Caco-2 (cell line): ENCODE results near the gene BAIAP2L2. TPM values are rescaled to one million over a fixed set of nuclear protein-coding genes. Genes with fewer than 3 reads are reported as not detected.

Source experiments
- BruUV-seq: library from RNA; stranded (reverse); fragments of 400-500 nt; replicated peaks from 2 replicates; lab custom pipeline; 2021; lab: Mats Ljungman, UMichigan
- CTCF ChIA-PET: fragments of 300-600 bp; sonication (Branson Sonifier 250); formaldehyde crosslinking; loops from one replicate; lab custom pipeline; 2022; ENCODE audit warnings: antibody characterized with exemption; lab: Charles Lee
- POLR2A ChIA-PET: fragments of 300-600 bp; sonication (Branson Sonifier 250); formaldehyde crosslinking; loops from one replicate; lab custom pipeline; 2022; ENCODE audit warnings: antibody characterized with exemption; lab: Charles Lee
- DNase-seq, 2 experiments: peaks; one replicate each; pipeline versions ENCODE4 v3.0.0 to v3.0.0-alpha.2; 2020 to 2022
- H3K27me3 ChIP-seq: replicated peaks from 2 replicates; pipeline ENCODE4 v1.6.0; 2011; ENCODE audit warnings: low read length; ENCODE audit not compliant: control insufficient read depth, insufficient read depth
- H3K36me3 ChIP-seq: 2 replicates; pipeline ENCODE4 v1.5.1; 2011; ENCODE audit warnings: low read length; ENCODE audit not compliant: control insufficient read depth, insufficient read depth
- H3K4me1 ChIP-seq: fragments of 250-450 bp; sonication (Bioruptor Pico); 2 replicates; pipeline ENCODE4 v1.5.1; 2020; ENCODE audit warnings: mild to moderate bottlenecking
- H3K4me3 ChIP-seq: 2 replicates; pipeline ENCODE4 v1.5.1; 2011; ENCODE audit warnings: low read depth, mild to moderate bottlenecking, control low read depth, low read length
- H3K9me3 ChIP-seq: fragments of 250-450 bp; sonication (Bioruptor Pico); 2 replicates; pipeline ENCODE4 v1.5.1; 2020; ENCODE audit warnings: mild to moderate bottlenecking, moderate library complexity
- H3K27ac Mint-ChIP-seq: one replicate; pipeline ENCODE4 v1.8.0; 2022; ENCODE audit warnings: mixed read lengths; ENCODE audit not compliant: unreplicated experiment
- H3K27me3 Mint-ChIP-seq: one replicate; pipeline ENCODE4 v1.8.0; 2022; ENCODE audit warnings: mixed read lengths; ENCODE audit not compliant: insufficient read depth, unreplicated experiment
- H3K36me3 Mint-ChIP-seq: one replicate; pipeline ENCODE4 v1.8.0; 2022; ENCODE audit warnings: mild to moderate bottlenecking, mixed read lengths; ENCODE audit not compliant: insufficient read depth, unreplicated experiment
- H3K4me1 Mint-ChIP-seq: one replicate; pipeline ENCODE4 v1.8.0; 2022; ENCODE audit warnings: low read depth, mixed read lengths; ENCODE audit not compliant: unreplicated experiment
- H3K4me3 Mint-ChIP-seq: one replicate; pipeline ENCODE4 v1.8.0; 2022; ENCODE audit warnings: mild to moderate bottlenecking, moderate library complexity, mixed read lengths; ENCODE audit not compliant: unreplicated experiment
- H3K9me3 Mint-ChIP-seq: one replicate; pipeline ENCODE4 v1.8.0; 2022; ENCODE audit warnings: mixed read lengths; ENCODE audit not compliant: unreplicated experiment
- CTCF ChIP-seq, 2 experiments: fragments of 200-600 bp in 1 of 2; IDR thresholded peaks; 1 replicate in 1 of 2; 2 replicates in 1 of 2; pipeline versions ENCODE4 v1.5.1 to v1.8.0; 2011 to 2022; ENCODE audit warnings: antibody characterized with exemption in 1 of 2, control low read depth in 1 of 2, inconsistent platforms in 1 of 2, low read depth in 1 of 2, low read length in 1 of 2, mild to moderate bottlenecking in 1 of 2, moderate library complexity in 1 of 2; ENCODE audit not compliant: insufficient read depth in 1 of 2, severe bottlenecking in 1 of 2, unreplicated experiment in 1 of 2
- intact Hi-C: fragments of 100-400 bp; cut with micrococcal nuclease; formaldehyde crosslinking; loops from one replicate; pipeline ENCODE4 v1.10.0; 2022; ENCODE audit not compliant: unreplicated experiment
- total RNA-seq: library from RNA; stranded (reverse); gene quantifications from 2 replicates; pipeline ENCODE4 v1.2.3, GENCODE V29; 2022

BAIAP2L2 gene
- total RNA-seq, 1 experiment from 2014 or later = 4.4 TPM

- CTCF ChIA-PET = interaction anchor here (1.2 kb wide), 1 partner anchor 16 kb away, joined by 3 read pairs; no protein-coding TSS in a partner anchor
- Mint-ChIP-seq H3K27ac (no peak overlapping the region), H3K4me1 (no peaks in the 10 kb centered on the region), H3K9me3 (no peaks in the 10 kb centered on the region), H3K4me3 (no peak overlapping the region), H3K36me3 (no peaks in the 10 kb centered on the region), H3K27me3 (no peaks in the 10 kb centered on the region)
- Histone ChIP-seq H3K27me3 (no peaks in the 10 kb centered on the region), H3K9me3 (no peaks in the 10 kb centered on the region), H3K4me3 (no peak overlapping the region), H3K36me3 (no peaks in the 10 kb centered on the region), H3K4me1 (no peaks in the 10 kb centered on the region)
- POLR2A ChIA-PET = interaction anchor here (0.6 kb wide), 1 partner anchor 261 kb away, joined by 3 read pairs; no protein-coding TSS in a partner anchor
- BruUV-seq = no TSS peak
- no peak for DNase-seq
- TF ChIP-seq CTCF (IDR thresholded peaks at IDR 0.05; ENCODE audit: insufficient read depth in 1 of 2, low read depth in 1 of 2, low read length in 1 of 2, severe bottlenecking in 1 of 2, unreplicated experiment in 1 of 2) = no peak
- intact Hi-C loops = no loop called here
These were observed 60.5 kb downstream of the BAIAP2L2 start for GRCh38 chr22:38049812-38050619.

GRCh38 chr22:38046070-38046748 lies 64.3 kb downstream of the BAIAP2L2 start:
- H3K4me1 ChIP-seq = no peaks in the 10 kb centered on the region
- POLR2A ChIA-PET = no interaction called here
- H3K27ac Mint-ChIP-seq = no peak overlapping the region
- BruUV-seq = no TSS peak
- no peaks in the 10 kb centered on the region for H3K4me1 Mint-ChIP-seq
- no peak for TF ChIP-seq CTCF (IDR thresholded peaks at IDR 0.05; ENCODE audit: insufficient read depth in 1 of 2, low read depth in 1 of 2, low read length in 1 of 2, severe bottlenecking in 1 of 2, unreplicated experiment in 1 of 2)
- no peaks in the 10 kb centered on the region for H3K27me3 ChIP-seq
- H3K9me3 ChIP-seq = no peaks in the 10 kb centered on the region
- CTCF ChIA-PET = no interaction called here
- intact Hi-C loops = no loop called here
- H3K4me3 ChIP-seq = no peak overlapping the region
- H3K36me3 ChIP-seq = no peaks in the 10 kb centered on the region
- no peak for DNase-seq
- no peak overlapping the region for H3K4me3 Mint-ChIP-seq
- no peaks in the 10 kb centered on the region for H3K9me3 Mint-ChIP-seq
- no peaks in the 10 kb centered on the region for H3K36me3 Mint-ChIP-seq
- no peaks in the 10 kb centered on the region for H3K27me3 Mint-ChIP-seq

GRCh38 chr22:38043151-38044039 lies 67.1 kb downstream of the BAIAP2L2 start:
- no peaks in the 10 kb centered on the region for H3K36me3 Mint-ChIP-seq
- no peaks in the 10 kb centered on the region for H3K27me3 Mint-ChIP-seq
- BruUV-seq = no TSS peak
- no peak overlapping the region for H3K27ac Mint-ChIP-seq
- no peaks in the 10 kb centered on the region for H3K9me3 ChIP-seq
- H3K4me3 ChIP-seq = no peak overlapping the region
- ChIA-PET CTCF (no interaction called here), POLR2A (no interaction called here)
- no peaks in the 10 kb centered on the region for H3K9me3 Mint-ChIP-seq
- H3K4me1 Mint-ChIP-seq = no peaks in the 10 kb centered on the region
- DNase-seq = no peak
- H3K27me3 ChIP-seq = no peaks in the 10 kb centered on the region
- H3K4me1 ChIP-seq = no peaks in the 10 kb centered on the region
- TF ChIP-seq CTCF (IDR thresholded peaks at IDR 0.05; ENCODE audit: insufficient read depth in 1 of 2, low read depth in 1 of 2, low read length in 1 of 2, severe bottlenecking in 1 of 2, unreplicated experiment in 1 of 2) = no peak
- intact Hi-C loops = no loop called here
- no peaks in the 10 kb centered on the region for H3K36me3 ChIP-seq
- no peak overlapping the region for H3K4me3 Mint-ChIP-seq
